Gastroesophageal sphincter (tissue), 3 donors: ENCODE data around the gene CDR2L.

Experiments
- POLR2AphosphoS5 ChIP-seq: sonication (generic); formaldehyde crosslinking; IDR thresholded peaks from one replicate; pipeline ENCODE4 v1.6.1; 2017; ENCODE audit warnings: antibody characterized with exemption
- TF ChIP-seq, protein P1 (sequence below), 4 experiments: fragments of 200-600 bp in 2 of 4; fragments of 450-650 bp in 2 of 4; sonication (generic) in 1 of 4; IDR thresholded peaks; one replicate each; pipeline ENCODE4 v1.5.1; 2017 to 2019; ENCODE audit warnings: antibody characterized with exemption in 4 of 4, mild to moderate bottlenecking in 2 of 4, moderate library complexity in 2 of 4

DNA sequence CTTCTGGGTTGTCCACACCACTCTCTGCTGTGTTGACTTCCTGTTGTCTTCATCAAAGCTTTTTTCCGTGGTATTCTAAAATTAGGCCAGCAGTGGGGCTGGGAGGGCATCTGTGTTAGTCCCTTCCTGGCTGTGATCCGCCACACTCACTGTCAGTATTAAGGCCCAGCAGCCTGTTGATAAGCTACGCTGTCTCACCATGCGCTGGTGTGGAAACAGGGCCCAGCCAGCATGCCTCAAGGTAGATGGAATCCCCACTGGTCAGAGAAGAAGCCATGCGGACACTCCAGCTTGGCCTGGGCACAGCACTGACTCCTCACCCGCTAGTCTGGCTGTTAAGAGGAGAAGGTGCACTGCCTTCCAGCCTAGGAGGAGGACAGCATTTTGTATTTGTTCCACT, 11.4 kb downstream of the CDR2L start:
- TF ChIP-seq, protein P1, sequence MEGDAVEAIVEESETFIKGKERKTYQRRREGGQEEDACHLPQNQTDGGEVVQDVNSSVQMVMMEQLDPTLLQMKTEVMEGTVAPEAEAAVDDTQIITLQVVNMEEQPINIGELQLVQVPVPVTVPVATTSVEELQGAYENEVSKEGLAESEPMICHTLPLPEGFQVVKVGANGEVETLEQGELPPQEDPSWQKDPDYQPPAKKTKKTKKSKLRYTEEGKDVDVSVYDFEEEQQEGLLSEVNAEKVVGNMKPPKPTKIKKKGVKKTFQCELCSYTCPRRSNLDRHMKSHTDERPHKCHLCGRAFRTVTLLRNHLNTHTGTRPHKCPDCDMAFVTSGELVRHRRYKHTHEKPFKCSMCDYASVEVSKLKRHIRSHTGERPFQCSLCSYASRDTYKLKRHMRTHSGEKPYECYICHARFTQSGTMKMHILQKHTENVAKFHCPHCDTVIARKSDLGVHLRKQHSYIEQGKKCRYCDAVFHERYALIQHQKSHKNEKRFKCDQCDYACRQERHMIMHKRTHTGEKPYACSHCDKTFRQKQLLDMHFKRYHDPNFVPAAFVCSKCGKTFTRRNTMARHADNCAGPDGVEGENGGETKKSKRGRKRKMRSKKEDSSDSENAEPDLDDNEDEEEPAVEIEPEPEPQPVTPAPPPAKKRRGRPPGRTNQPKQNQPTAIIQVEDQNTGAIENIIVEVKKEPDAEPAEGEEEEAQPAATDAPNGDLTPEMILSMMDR (IDR thresholded peaks at IDR 0.05): no peak
- TF ChIP-seq POLR2AphosphoS5: no peak
